HFFc6 (cell line): ENCODE results near the gene TRIM46. TPM values are rescaled to one million over a fixed set of nuclear protein-coding genes. Genes with fewer than 3 reads are reported as not detected.

ENCODE experiments used
- DNase-seq: peaks from one replicate; pipeline ENCODE4 v3.0.0-alpha.2; 2018
- H3K27ac Mint-ChIP-seq: 2 replicates; pipeline ENCODE4 v1.8.0; 2020; ENCODE audit warnings: mild to moderate bottlenecking, mixed read lengths
- H3K27me3 Mint-ChIP-seq: 2 replicates; pipeline ENCODE4 v1.8.0; 2021; ENCODE audit warnings: mild to moderate bottlenecking, moderate library complexity, mixed read lengths; ENCODE audit not compliant: insufficient read depth
- H3K36me3 Mint-ChIP-seq: 2 replicates; pipeline ENCODE4 v1.8.0; 2021; ENCODE audit warnings: low read depth, mixed read lengths
- H3K4me1 Mint-ChIP-seq: 2 replicates; pipeline ENCODE4 v1.8.0; 2020; ENCODE audit warnings: low read depth, mixed read lengths
- H3K4me3 Mint-ChIP-seq: 2 replicates; pipeline ENCODE4 v1.8.0; 2020; ENCODE audit warnings: mild to moderate bottlenecking, moderate library complexity, mixed read lengths
- H3K9me3 Mint-ChIP-seq: 2 replicates; pipeline ENCODE4 v1.8.0; 2020; ENCODE audit warnings: mild to moderate bottlenecking, mixed read lengths
- total RNA-seq, 6 experiments: library from RNA; stranded (reverse); fragmentation: NEBNext Ultra II Directional; extraction: Animal tissue kit (Norgen Biotek cat#: 25700); gene quantifications; 2 replicates in 1 of 6; 3 replicates in 5 of 6; pipeline ENCODE4 v1.2.3, GENCODE V29; 2021
- TF ChIP-seq, protein P1 (sequence below): fragments of 200-600 bp; sonication (generic); IDR thresholded peaks from 2 replicates; pipeline ENCODE4 v1.5.0; 2021; ENCODE audit warnings: antibody characterized with exemption, mild to moderate bottlenecking

TRIM46 gene
- total RNA-seq, 6 experiments from 2014 or later, result 5.1 to 7.1 (median 6.1) TPM

DNA sequence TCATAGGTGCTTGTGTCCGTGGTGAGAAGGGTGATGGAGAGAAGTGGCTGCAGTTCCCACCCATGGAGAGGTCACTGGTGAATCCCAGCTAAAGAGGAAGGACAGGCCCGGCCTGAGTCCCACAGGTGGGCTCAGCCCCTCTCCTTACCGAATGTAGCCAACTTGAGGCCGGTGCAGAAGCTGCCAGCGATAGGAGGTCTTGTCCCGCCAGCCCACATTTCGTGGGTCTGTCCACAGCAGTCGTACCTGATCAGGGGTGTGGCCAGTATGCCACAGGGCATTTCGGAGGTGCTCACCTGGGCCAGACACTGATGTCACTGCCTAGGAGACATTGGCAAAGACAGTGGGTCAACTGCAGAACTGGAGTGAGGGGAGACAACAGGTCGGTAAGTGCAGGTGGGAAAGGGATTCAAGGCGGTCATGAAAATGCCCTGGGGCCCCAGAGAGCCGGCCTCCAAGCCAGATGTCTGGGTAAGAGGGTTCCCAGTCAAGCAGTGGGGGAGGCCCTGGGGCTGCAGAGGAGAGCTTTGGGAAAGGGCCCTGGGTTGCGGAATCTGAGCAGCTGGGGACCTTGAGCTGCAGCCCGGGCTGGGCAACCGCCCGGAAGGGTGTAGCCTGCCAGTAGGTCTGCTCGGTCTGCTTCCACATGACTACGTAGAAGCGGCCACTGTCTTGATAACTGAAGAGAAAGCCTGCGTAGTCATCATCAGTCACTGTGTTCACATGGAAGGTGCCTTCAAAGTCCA, 23.4 kb downstream of the TRIM46 start:
- Mint-ChIP-seq H3K27me3 (peaks cover 16% of the 10 kb centered on the region), H3K4me1 (peaks cover 32% of the 10 kb centered on the region), H3K9me3 (no peaks in the 10 kb centered on the region), H3K4me3 (no peak overlapping the region), H3K36me3 (peaks cover 18% of the 10 kb centered on the region), H3K27ac (peak overlapping the region; percentile 44; the same call in 1 of the 2 replicates)
- DNase-seq, result no peak
- TF ChIP-seq, protein P1, sequence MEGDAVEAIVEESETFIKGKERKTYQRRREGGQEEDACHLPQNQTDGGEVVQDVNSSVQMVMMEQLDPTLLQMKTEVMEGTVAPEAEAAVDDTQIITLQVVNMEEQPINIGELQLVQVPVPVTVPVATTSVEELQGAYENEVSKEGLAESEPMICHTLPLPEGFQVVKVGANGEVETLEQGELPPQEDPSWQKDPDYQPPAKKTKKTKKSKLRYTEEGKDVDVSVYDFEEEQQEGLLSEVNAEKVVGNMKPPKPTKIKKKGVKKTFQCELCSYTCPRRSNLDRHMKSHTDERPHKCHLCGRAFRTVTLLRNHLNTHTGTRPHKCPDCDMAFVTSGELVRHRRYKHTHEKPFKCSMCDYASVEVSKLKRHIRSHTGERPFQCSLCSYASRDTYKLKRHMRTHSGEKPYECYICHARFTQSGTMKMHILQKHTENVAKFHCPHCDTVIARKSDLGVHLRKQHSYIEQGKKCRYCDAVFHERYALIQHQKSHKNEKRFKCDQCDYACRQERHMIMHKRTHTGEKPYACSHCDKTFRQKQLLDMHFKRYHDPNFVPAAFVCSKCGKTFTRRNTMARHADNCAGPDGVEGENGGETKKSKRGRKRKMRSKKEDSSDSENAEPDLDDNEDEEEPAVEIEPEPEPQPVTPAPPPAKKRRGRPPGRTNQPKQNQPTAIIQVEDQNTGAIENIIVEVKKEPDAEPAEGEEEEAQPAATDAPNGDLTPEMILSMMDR, result no peak

DNA sequence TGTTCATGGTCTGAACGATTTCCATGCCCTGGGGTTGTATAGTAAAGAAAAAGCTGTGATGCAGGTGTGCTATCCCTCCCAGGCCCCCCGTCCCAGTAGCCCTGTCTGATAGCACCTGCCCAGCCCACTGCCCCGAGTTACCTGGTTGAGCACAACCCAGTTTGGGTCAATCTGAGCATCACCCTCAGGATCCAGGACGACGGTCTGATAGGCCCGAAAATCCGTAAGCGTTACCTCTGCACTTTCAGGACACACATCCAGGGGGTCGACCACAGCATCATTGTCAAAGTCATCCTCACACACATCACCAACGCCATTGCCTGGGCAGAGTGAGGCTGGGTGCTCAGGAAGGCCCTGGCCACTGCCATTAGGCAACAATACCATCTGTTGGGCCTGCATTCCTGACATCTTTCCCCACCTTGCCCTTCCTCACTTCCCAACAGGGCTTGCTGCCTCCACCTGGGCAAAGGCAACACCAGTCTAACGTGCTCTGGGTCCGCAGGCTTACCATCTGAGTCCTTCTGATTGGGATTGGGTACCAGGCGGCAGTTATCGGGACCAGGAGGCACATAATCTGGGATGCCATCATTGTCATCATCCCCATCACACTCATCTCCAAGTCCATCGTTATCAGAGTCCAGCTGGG, 24.4 kb downstream of the TRIM46 start:
- H3K27ac Mint-ChIP-seq, result no peak overlapping the region; the same call in 1 of the 2 replicates
- H3K36me3 Mint-ChIP-seq, result peaks cover 18% of the 10 kb centered on the region
- peaks cover 14% of the 10 kb centered on the region for H3K27me3 Mint-ChIP-seq
- no peak overlapping the region for H3K4me3 Mint-ChIP-seq
- TF ChIP-seq, protein P1, result no peak
- DNase-seq, result no peak
- H3K9me3 Mint-ChIP-seq, result no peaks in the 10 kb centered on the region
- peaks cover 32% of the 10 kb centered on the region for H3K4me1 Mint-ChIP-seq

DNA sequence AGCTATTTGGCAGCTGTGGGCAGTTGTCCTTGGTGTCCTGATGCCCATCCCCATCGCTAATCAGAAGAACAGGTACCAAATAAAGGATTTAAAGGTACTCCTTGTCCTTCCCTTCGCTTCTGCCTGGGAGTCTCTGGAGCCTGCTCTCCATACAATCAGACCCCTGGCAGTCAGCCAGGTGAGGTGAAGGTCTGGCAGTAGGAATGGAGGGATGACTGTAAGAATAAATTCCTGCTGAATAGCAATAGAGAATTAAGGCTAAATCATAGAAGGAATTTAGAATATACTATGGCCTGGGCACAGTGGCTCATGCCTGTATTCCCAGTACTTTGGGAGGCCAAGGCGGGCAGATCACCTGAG, 24.9 kb downstream of the TRIM46 start:
- no peaks in the 10 kb centered on the region for H3K9me3 Mint-ChIP-seq
- DNase-seq, result no peak
- TF ChIP-seq, protein P1, result no peak
- peaks cover 18% of the 10 kb centered on the region for H3K36me3 Mint-ChIP-seq
- peaks cover 13% of the 10 kb centered on the region for H3K27me3 Mint-ChIP-seq
- H3K4me1 Mint-ChIP-seq, result peaks cover 28% of the 10 kb centered on the region
- H3K4me3 Mint-ChIP-seq, result no peak overlapping the region
- H3K27ac Mint-ChIP-seq, result no peak overlapping the region

DNA sequence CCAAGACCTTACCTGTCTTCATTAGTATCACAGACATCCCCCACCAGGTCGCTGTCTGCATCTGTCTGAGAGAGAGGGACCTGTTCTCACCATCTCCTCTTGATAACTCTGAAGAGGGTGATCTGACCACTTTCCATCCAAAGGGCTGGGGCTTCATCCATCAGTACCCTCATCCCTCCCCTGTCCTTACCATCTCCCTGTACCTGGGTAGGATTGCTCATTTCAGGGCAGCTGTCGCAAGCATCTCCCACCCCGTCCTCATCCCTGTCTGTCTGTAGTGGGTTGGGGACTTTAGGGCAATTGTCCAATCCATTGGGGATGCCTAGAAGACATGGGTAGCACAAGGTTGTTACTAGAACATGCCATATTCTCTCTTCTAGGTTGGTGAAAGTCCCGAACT, 26.1 kb downstream of the TRIM46 start:
- no peak for DNase-seq
- TF ChIP-seq, protein P1, result no peak
- H3K27me3 Mint-ChIP-seq, result peaks cover 4% of the 10 kb centered on the region; the same call in 1 of the 2 replicates
- peaks cover 17% of the 10 kb centered on the region for H3K4me1 Mint-ChIP-seq
- no peaks in the 10 kb centered on the region for H3K9me3 Mint-ChIP-seq
- H3K36me3 Mint-ChIP-seq, result peaks cover 23% of the 10 kb centered on the region
- H3K4me3 Mint-ChIP-seq, result no peak overlapping the region
- H3K27ac Mint-ChIP-seq, result no peak overlapping the region

DNA sequence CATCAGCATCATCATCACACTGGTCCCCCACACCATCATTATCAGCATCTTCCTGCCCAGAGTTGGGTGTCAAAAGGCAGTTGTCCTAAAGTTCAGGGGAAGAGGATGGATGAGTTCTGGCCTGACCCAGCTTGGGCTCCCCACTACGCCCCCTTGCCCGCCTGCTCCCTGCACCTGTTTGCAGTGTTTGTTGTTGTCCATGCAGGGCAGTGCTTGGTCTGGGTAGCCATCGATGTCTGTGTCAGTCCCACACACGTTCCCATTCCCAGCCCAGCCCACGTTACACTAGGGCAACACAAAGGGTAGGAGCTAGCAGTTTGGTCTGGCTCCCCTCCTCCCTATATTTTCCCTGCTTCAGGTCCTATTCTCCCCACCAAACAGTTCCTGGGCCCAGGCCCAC, 27.3 kb downstream of the TRIM46 start:
- Mint-ChIP-seq H3K27ac (no peak overlapping the region), H3K36me3 (peaks cover 23% of the 10 kb centered on the region), H3K9me3 (no peaks in the 10 kb centered on the region), H3K27me3 (peaks cover 4% of the 10 kb centered on the region; the same call in 1 of the 2 replicates), H3K4me3 (no peak overlapping the region), H3K4me1 (peaks cover 9% of the 10 kb centered on the region)
- no peak for DNase-seq
- TF ChIP-seq, protein P1, result no peak
